SK-N-MC (cell line): ENCODE results near the gene TTLL5.

Source experiments
- EZH2 ChIP-seq: fragments of 200-600 bp; sonication (generic); IDR thresholded peaks from one replicate; pipeline ENCODE4 v1.6.1; 2017; ENCODE audit warnings: antibody characterized with exemption
- FOXP2 ChIP-seq: optimal IDR thresholded peaks from 2 replicates; pipeline ENCODE3; 2011; ENCODE audit warnings: mild to moderate bottlenecking, moderate library complexity; ENCODE audit not compliant: insufficient read depth; ENCODE audit errors: extremely low read length, control extremely low read depth
- POLR2AphosphoS5 ChIP-seq: IDR thresholded peaks from 2 replicates; pipeline ENCODE4 v1.6.1; 2012; ENCODE audit warnings: mild to moderate bottlenecking, low read depth, low read length, borderline replicate concordance

GRCh38 chr14:75705014-75705413 lies 44.0 kb downstream of the TTLL5 start:
- TF ChIP-seq EZH2, result no peak
- TF ChIP-seq POLR2AphosphoS5, result no peak
- TF ChIP-seq FOXP2, result no peak
